Uterus (tissue), 4 donors: ENCODE data around the gene DIP2B. TPM values are rescaled to one million over a fixed set of nuclear protein-coding genes. Genes with fewer than 3 reads are reported as not detected.

Source experiments
- DNase-seq, 2 donors: peaks; one replicate each; pipeline ENCODE4 v3.0.0-alpha.2; 2019 to 2020
- H3K27ac ChIP-seq, 2 donors: fragments of 200-600 bp; sonication (generic); 1 replicate in 1 of 2; 2 replicates in 1 of 2; pipeline ENCODE4 v1.5.1; 2016 to 2018
- H3K27me3 ChIP-seq, 2 donors: fragments of 200-600 bp; sonication (generic); one replicate each; pipeline ENCODE4 v1.5.1; 2018 to 2019; ENCODE audit warnings: control low read depth in 1 of 2
- H3K36me3 ChIP-seq, 2 donors: fragments of 200-600 bp; sonication (generic); one replicate each; pipeline ENCODE4 v1.5.1; 2019; ENCODE audit warnings: control low read depth in 1 of 2
- H3K4me1 ChIP-seq, 2 donors: fragments of 200-600 bp; sonication (generic); one replicate each; pipeline ENCODE4 v1.5.1; 2018 to 2019; ENCODE audit warnings: control low read depth in 1 of 2
- H3K4me3 ChIP-seq, 2 donors: fragments of 200-600 bp; sonication (generic); 1 replicate in 1 of 2; 2 replicates in 1 of 2; pipeline ENCODE4 v1.5.1; 2018 to 2019; ENCODE audit warnings: mild to moderate bottlenecking in 1 of 2
- H3K9me3 ChIP-seq, 2 donors: fragments of 200-600 bp; sonication (generic); one replicate each; pipeline ENCODE4 v1.5.1; 2019; ENCODE audit warnings: control low read depth in 1 of 2
- POLR2A ChIP-seq, 2 donors: fragments of 450-650 bp; IDR thresholded peaks; one replicate each; pipeline ENCODE4 v1.6.1; 2016; ENCODE audit warnings: antibody characterized with exemption in 2 of 2, mild to moderate bottlenecking in 1 of 2, moderate library complexity in 1 of 2
- intact Hi-C: fragments of 100-400 bp; cut with DNase I; formaldehyde crosslinking; loops from one replicate; pipeline ENCODE4 v1.15.1; 2023; ENCODE audit warnings: low total_unique reads
- total RNA-seq, 4 donors: library from RNA; depleted of rRNA in 3 of 4; stranded (reverse); fragments of >200 nt in 3 of 4; gene quantifications; one replicate each; pipeline versions ENCODE4 v1.1.0 to v1.2.4, GENCODE V29; 2014 to 2023
- TF ChIP-seq, protein P1 (sequence below), 4 experiments: fragments of 200-600 bp in 2 of 4; fragments of 450-650 bp in 2 of 4; sonication (generic) in 2 of 4; IDR thresholded peaks; one replicate each; pipeline ENCODE4 v1.5.1; 2016 to 2019; ENCODE audit warnings: antibody characterized with exemption in 4 of 4, mild to moderate bottlenecking in 2 of 4, moderate library complexity in 1 of 4
- donor health status: DM: yes; HTN: yes; CAD: no.

Gene DIP2B
- total RNA-seq, 4 donors from 2014 or later: 5.6 to 47.0 (median 14.9) TPM

DNA sequence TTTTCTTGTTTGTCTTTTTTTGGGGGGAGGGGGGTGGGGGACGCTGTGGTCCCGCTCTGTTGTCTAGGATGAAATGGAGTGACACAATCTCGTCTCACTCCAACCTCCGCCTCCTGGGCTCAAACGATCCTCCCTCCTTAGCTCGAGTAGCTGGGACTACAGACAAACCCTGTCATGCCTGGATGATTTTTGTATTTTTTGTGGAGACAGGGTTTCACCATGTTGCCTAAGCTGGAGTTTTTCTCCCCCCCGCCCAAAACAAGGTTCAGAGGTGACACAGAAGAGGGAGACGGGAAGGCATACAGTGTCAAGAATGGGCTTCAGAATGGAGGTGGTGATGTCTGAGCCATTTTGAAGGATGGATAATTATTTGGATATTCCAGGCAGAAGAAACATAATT lies 142.2 kb downstream of the DIP2B start:
- DNase-seq: no peak

DNA sequence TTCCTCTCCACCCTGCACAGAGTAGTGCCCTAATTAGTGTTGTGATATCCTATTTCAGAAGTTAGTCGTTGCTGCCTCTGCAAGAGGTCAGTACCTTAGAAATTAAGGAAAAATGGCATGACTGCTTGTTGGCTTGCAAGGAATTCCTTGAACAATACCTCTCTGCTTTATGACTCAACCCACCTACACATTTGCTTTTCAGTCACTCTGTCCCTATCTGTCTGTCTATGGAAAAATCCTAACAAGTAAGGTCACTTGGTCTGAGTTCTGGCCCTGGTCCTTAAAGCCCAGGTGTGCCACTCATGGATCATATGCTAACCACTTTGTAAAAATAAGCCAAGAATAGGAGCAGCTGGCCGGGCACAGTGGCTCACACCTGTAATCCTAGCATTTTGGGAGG lies 142.7 kb downstream of the DIP2B start:
- no peaks in the 10 kb centered on the region for H3K36me3 ChIP-seq
- DNase-seq: no peak
- no peak for TF ChIP-seq POLR2A (IDR thresholded peaks at IDR 0.05)
- TF ChIP-seq, protein P1, sequence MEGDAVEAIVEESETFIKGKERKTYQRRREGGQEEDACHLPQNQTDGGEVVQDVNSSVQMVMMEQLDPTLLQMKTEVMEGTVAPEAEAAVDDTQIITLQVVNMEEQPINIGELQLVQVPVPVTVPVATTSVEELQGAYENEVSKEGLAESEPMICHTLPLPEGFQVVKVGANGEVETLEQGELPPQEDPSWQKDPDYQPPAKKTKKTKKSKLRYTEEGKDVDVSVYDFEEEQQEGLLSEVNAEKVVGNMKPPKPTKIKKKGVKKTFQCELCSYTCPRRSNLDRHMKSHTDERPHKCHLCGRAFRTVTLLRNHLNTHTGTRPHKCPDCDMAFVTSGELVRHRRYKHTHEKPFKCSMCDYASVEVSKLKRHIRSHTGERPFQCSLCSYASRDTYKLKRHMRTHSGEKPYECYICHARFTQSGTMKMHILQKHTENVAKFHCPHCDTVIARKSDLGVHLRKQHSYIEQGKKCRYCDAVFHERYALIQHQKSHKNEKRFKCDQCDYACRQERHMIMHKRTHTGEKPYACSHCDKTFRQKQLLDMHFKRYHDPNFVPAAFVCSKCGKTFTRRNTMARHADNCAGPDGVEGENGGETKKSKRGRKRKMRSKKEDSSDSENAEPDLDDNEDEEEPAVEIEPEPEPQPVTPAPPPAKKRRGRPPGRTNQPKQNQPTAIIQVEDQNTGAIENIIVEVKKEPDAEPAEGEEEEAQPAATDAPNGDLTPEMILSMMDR (IDR thresholded peaks at IDR 0.05): no peak
- no peaks in the 10 kb centered on the region for H3K4me1 ChIP-seq
- intact Hi-C loops: no loop called here
- no peak overlapping the region for H3K27ac ChIP-seq
- H3K4me3 ChIP-seq: no peak overlapping the region
- no peaks in the 10 kb centered on the region for H3K27me3 ChIP-seq
- no peaks in the 10 kb centered on the region for H3K9me3 ChIP-seq

More for the DNA sequence above, 142.2 kb downstream of the DIP2B start:
- TF ChIP-seq POLR2A (IDR thresholded peaks at IDR 0.05): no peak
- TF ChIP-seq, protein P1 (IDR thresholded peaks at IDR 0.05): no peak
- intact Hi-C loops: no loop called here
- Histone ChIP-seq H3K27ac (no peak overlapping the region), H3K9me3 (no peaks in the 10 kb centered on the region), H3K4me1 (no peaks in the 10 kb centered on the region), H3K27me3 (no peaks in the 10 kb centered on the region), H3K4me3 (no peak overlapping the region), H3K36me3 (no peaks in the 10 kb centered on the region)

DNA sequence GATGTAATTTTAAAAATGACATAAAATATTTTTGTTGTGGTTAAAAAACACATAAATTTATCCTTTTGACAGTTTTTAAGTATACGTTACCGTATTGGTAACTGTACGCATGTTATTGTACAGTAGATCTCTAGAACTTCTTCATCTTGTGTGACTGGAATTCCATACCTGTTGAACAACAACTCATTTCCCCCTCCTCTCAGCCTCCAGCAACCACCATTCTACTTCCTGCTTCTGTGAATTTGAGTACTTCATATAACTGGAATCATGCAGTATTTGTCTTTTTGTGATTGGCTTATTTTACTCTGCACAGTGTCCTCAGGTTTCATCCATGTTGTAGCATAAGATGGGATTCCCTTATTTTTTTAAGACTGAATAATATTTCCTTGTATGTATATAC lies 145.5 kb downstream of the DIP2B start:
- TF ChIP-seq, protein P1 (IDR thresholded peaks at IDR 0.05): no peak
- no peak for TF ChIP-seq POLR2A (IDR thresholded peaks at IDR 0.05)
- no peak for DNase-seq

DNA sequence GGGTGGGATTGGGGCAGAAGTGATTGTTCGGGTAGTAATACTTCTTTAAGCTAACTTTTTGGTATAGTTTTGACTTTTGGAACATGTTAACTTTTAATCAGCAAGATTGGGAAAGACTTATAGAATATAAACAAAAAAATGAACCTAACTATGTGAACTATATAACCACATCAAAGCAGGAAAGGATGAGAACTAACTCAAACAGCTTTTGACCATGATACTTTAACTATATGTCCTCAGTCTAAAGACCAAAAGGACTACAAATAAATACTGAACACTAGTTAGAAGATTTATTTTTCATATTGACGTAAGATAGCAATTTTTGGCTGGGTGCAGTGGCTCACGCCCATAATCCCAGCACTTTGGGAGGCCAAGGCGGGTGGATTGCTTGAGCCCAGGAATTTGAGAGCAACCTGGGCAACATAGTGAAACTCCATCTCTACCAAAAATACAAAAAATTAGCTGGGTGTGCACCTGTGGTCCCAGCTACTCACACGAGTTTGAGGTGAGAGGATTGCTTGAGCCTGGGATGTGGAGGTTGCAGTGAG lies 150.7 kb downstream of the DIP2B start:
- DNase-seq: no peak
- Histone ChIP-seq H3K9me3 (no peaks in the 10 kb centered on the region), H3K27me3 (no peaks in the 10 kb centered on the region), H3K4me1 (no peaks in the 10 kb centered on the region), H3K36me3 (no peaks in the 10 kb centered on the region), H3K4me3 (no peak overlapping the region), H3K27ac (no peak overlapping the region)
- no peak for TF ChIP-seq POLR2A (IDR thresholded peaks at IDR 0.05)
- intact Hi-C loops: no loop called here

More for the DNA sequence above, 145.5 kb downstream of the DIP2B start:
- Histone ChIP-seq H3K36me3 (no peaks in the 10 kb centered on the region), H3K4me1 (no peaks in the 10 kb centered on the region), H3K4me3 (no peak overlapping the region), H3K27ac (no peak overlapping the region), H3K27me3 (no peaks in the 10 kb centered on the region), H3K9me3 (no peaks in the 10 kb centered on the region)
- intact Hi-C loops: no loop called here

DNA sequence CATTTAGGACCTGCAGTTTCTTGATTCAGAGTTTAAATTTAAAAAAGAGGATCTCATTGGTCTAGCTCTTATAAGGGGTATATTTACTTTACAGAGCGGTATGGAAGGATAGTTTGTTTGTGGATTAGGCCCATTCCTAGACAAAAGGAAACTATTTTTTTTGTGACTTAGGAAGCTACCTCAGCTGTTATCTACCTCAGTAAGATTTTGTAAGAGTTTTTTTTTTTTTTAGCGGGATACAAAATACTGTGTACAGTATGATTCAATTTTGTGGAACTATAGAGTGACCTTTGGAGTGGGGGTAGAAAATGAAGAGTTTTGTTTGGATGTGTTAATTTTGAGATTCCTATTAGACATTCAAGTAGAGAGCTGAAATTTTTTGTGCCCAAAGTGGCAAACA lies 154.5 kb downstream of the DIP2B start:
- TF ChIP-seq POLR2A (IDR thresholded peaks at IDR 0.05): no peak
- TF ChIP-seq, protein P1 (IDR thresholded peaks at IDR 0.05): no peak
- no peaks in the 10 kb centered on the region for H3K9me3 ChIP-seq
- no peaks in the 10 kb centered on the region for H3K4me1 ChIP-seq
- no peak overlapping the region for H3K4me3 ChIP-seq
- intact Hi-C loops: no loop called here
- no peaks in the 10 kb centered on the region for H3K27me3 ChIP-seq
- no peak overlapping the region for H3K27ac ChIP-seq
- no peaks in the 10 kb centered on the region for H3K36me3 ChIP-seq
- DNase-seq: no peak
